Measurements from ENCODE around the gene CD3G.
A peak's percentile ranks its signal among the peaks of the same experiment; 100 is the strongest.
"Not testable (repeated sequence)": the region's sequence is repeated elsewhere in the genome, so short reads cannot be mapped to it uniquely, and the experiment has no call there.

The CD3G gene

GRCh38 chr11:118379497-118379896, 35.4 kb downstream of the CD3G start:
- no peak for DNase-seq (ENCODE audit: low spot score)

DNA sequence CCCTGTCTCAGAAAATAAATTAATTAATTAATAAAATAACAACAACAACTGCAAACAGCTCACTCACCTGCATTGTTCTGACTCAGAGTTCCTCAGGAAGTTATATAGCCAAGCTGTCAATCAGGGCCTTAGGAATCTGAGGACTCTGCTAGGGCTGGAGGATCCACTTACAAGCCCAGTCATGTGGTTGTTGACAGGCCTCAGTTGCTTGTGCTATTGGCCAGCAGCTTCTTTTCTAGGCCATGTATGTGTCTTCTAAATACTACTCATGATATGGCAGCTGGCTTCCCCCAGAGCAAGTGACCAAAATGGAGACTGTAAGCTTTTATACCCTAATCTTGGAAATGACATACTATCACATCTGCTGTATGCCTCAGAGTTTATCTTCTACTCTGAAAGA, 36.4 kb downstream of the CD3G start:
- DNase-seq (ENCODE audit: low spot score) = no peak

DNA sequence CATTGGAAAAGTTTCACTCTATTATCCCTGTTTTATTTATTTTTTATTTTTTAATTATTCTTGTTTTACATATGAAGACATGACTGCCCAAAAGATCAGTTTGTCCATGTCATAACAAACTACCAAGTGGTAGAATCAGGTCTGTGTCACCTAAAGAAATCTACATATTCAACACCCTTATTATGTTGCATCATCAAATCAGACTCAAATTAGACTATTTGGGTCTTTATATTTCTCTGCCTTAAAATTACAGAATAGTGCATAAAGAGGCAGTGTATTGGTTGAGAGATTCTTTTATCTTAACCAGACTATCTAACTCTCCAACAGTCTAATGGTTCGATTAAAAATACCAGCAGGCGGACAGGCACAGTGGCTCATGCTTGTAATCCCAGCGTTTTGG, 38.8 kb downstream of the CD3G start:
- DNase-seq (ENCODE audit: low spot score) = no peak

GRCh38 chr11:118383657-118384056, 39.5 kb downstream of the CD3G start:
- DNase-seq (ENCODE audit: low spot score) = no peak

GRCh38 chr11:118396097-118396501, 52.0 kb downstream of the CD3G start:
- DNase-seq (ENCODE audit: low spot score) = no peak

GRCh38 chr11:118397448-118397847, 53.3 kb downstream of the CD3G start:
- DNase-seq (ENCODE audit: low spot score) = no peak

DNA sequence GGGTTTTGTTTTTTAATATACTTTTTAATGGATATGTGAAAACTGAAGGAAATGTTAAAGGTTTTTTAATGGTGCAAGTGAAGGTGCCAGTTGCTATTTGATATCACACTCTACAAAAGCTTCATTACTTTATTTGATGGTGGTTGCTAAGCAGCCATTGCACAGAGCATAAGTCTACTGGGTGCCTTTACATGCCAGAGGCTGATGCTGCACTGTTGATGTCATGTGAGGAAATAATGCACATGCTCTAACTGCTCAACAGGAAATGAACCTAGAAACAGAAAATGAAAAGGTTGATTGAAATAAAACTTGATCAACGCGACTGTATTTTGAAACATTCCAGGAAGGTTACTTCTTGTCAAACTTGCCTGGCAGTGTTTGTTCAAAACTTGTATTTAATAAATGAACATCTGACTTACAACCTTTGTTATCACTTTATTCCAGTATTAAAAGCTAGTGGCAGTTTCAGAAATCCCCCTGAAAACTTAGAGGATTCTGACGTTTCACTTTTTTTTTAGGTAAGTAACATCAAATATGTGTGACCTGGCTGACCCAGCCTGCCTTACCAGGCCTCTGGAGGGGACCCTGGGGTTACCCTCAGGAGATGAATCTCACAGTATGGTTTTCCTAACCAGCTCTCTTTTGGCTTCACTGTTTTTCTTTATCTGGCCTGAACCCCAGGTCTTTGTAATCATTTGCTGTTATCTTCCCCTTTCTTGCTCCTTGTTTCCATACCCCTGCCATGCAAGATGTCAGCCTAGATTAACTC, 54.8 kb downstream of the CD3G start:
- DNase-seq (ENCODE audit: low spot score) = no peak

DNA sequence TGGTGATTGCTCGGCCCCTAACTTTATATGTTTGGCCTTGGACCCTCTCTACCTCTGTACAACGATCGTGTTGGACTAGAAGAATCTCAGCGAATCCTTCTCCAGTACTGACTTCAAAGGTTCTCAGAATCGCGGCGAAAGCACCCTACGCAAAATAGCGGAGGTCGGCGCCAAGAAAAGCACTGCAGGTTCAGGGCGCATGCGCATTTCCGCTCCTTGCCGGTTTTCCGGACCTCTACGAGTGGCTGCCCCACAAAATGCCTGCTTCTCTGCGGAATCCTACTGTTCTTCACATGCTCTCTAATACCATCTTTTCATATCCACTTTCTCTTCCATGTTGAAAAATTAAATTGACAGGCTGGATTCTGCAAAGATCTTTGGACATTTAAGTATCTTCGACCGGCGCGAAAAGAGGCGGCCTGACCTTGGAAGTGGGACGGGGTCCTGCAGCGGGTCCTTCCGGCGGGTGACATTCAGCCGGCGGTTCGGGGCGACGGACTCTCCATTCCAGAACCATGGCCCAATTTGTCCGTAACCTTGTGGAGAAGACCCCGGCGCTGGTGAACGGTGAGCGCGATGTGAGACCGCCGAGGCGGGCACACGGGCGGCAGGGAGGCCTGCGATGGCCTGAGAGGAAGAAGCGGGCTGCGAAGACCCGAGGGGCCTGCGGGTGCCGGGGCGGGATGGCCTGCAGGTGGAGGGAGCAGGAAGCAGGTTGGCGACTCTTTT, 57.2 kb downstream of the CD3G start, which contains the start of gene ATP5MG:
Gene ATP5MG, plus strand, starts transcription at position 456 of the 729 bp plus-strand sequence. Its CDS starts 60 bp downstream, at position 516.
- peak; percentile 95 for DNase-seq (ENCODE audit: low spot score)

- DNase-seq (ENCODE audit: low spot score) = peak; percentile 81
Measured at GRCh38 chr11:118401880-118402590, 57.9 kb downstream of the CD3G start.

DNA sequence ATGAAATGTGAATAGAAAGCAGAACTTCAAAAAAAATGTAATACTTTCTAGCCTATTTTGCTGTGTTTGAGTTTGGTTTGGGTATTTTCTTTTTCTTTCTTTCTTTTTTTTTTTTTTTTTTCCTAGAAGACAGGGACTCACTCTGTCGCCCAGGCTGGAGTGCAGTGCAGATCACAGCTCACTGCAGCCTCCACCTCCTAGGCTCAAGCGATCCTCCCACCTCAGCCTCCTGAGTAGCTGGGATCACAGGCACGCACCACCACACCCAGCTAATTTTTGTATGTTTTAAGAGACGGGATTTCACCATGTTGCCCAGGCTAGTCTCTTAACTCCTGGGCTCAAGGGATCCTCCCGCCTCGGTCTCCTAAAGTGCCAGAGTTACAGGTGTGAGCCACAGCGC, 58.5 kb downstream of the CD3G start:
- DNase-seq (ENCODE audit: low spot score) = not testable (repeated sequence)
